Astrocyte of the hippocampus (primary cell): ENCODE data around the gene ANGEL2.

ENCODE experiments used
- DNase-seq: peaks from one replicate; pipeline ENCODE4 v3.0.0; 2011; ENCODE audit warnings: low read depth, low spot score

ANGEL2 gene

DNA sequence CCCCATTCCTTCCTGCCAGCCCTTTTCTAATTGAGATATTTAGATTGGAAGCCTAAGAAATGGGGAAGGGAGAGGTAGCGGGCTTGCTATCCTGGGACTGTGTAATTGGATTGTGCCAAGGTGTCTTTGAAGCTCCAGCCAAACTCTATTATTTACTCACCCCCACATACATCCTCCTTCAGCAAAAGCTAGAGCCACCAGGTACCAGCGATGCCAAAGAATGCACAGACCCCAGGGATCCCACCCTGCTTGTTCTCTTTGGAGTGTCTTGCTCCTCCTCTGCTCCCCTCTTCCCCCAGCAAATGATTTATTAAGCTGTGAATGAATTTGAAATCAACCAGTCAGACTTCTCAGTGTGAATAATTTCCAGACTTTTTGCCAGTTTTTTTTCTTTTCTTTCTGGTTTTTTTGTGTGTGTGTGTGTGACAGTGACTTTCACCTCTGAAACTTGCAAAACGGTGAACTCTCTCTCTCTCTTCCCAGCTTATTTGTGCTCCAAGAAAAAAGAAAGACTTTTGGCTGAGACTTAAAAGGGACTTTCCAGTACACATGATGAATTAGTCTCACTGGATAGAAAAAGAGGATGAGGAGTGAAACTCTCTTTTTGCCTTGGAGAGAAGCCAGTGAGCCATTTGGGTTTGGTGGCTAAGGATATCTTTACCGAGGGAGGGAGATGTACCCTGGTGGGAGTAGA is 63.6 kb downstream of the ANGEL2 start:
- peak; percentile 17 for DNase-seq

DNA sequence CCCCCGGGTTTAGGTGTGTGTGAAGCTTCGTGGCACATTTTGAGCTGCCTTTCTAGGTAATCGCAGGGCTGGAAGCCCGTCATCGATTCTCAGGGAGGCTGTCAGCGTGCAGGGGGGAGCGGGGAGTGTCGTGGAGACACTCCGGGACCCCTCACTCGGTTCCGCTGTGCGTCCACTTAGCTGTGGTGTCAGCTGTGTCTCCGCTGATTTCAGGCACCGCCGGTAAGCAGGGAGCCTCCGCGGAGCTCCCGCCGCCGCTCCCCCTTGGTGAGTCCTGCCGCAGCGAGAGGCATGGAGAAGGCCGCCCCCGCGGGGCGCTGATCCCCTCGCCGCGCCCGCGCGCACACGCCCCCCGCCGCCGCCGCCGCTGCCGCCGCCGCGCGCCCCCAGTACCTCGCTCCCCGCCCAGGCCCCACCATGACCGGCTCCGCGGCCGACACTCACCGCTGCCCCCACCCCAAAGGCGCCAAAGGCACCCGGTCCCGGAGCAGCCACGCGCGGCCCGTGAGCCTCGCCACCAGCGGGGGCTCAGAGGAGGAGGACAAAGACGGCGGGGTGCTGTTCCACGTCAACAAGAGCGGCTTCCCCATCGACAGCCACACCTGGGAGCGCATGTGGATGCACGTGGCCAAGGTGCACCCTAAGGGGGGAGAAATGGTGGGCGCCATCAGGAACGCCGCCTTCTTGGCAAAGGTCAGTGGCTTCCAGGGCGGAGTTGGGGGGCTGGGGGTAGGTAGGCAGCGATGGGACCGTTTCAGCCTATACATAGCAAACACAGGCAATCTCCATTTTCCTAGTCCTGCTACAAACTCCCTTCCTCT is 64.3 kb downstream of the ANGEL2 start:
- peak; percentile 44 for DNase-seq

DNA sequence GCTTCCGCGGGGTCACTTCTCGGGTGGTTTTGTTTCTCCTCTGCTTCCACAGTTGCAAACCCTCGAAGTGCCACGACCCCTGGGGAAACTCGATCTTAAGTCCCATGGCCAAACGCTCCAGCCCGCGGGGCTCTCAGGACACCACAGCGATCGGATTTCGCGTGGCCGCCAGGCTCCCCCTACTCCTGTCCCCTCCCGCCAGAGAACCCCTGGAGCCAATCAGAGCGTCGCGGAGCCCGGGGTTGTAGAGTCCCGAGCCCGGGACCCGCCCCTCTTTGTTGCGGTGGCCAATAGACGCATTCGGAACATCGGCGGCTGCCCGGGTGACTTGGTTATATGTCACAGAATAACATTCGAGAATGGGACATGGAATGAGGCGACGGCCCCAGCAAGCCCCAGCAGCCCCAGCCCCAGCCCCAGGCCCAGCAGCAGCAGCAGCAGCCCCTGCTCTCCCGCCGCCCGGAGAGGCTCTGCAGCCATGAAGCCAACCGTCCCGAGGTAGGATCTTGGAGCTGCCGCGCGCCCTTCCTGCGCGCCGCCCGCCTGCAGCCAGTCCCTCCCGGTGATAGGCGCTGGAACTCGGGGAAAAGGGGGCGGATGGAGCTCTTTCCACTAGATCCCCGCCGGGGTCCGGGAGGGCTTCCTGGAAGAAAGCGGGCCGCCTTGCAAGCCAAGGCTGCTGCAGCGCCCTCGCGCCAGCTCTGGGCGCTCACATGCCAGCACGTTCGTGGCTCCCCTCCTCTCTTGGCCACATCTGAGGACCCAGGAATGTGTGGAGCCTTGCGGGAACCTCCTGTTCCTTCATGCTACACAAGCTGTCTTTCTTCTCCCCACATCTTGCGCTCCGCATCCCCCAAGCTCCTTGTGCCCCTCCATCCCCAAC is 65.2 kb downstream of the ANGEL2 start, which contains the start of gene VASH2:
Gene VASH2 (plus strand): TSS at position 299 of the 883 bp plus-strand sequence. CDS start 1,002 bp downstream, outside the sequence.
- peak; percentile 93 for DNase-seq

DNA sequence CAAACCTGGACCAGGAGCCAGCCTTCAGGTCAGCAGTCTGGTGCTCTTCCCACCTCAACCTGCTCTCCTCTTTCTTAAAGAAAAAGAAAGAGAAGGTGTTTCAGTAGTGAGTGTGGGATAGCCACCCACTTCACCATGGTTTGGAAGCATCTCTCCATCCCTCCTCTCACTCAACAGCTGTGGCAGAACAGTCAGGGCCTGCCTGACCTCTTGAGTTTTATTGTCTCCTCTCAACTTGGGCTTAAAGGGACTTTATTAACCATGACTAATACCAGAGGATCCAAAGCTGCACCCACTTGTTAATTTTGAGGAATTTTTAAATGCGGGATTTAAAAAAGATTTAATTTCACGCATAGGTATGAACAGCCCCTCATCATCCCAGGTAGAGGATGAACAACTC is 65.9 kb downstream of the ANGEL2 start:
- no peak for DNase-seq

DNA sequence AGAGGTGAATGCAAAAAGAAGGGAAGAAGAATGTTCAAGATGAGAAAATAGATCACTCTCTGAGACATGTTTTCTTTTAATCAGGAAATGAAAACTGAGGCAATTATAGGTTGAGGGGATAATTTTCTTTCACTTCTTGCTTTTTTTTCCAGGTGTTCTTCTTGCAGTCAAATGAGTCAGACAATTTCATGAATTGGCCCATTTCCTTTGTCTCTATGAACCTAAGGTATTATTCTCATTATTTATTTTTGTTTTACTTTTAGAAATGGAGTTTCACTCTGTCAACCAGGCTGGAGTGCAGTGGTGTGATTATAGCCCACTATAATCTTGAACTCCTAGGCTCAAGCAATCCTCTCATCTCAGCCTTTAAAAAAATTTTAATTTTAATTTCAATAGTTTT is 68.8 kb downstream of the ANGEL2 start:
- no peak for DNase-seq

DNA sequence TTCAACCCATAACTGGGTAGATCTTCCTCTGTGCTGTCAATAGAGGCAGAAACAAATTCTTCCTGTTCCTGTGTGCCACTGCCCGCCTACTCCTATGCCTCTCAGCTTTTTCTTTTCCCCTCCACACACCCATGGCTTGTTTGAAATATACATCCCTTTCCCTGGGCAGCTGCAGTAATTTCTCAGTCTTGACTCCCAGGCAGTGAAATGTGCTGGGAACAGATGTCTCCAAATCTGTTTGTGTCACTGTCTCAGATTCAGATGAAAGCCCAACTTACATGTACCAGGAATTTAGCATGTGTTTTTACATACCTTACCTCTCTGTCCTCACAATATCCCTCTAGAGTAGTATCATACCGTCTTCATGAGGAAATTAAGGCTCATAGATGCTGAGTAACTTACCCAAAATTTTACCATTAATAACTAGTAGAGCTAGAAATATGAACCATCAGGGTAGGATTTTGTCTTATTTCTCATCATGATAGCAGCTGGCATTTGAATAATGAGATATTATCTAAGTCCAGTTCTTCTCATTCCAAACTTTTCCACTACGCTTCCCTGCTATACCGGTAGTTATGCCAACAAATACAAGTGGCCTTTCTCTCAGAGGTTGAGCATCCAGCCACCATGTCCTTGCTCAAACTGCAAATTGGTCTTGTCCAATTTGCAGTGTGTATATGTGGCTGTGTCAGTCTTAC is 70.1 kb downstream of the ANGEL2 start:
- DNase-seq, result no peak

DNA sequence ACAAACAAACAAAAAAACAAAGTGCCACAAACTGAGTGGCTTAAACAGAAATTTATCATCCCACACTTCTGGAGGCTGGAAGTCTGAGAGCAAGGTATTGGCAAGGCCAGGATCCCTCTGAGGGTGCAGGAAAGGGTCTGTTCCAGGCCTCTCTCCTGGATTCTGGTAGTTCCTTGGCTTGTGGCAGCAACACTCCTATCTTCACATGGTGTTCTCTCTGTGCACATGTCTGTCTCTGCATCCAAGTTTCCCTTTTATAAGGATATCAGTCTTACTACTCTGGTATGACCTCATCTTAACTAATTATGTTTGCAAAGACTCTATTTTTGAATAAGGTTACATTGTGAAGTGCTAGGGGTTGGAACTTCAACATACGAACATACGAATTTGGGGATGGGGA is 70.6 kb downstream of the ANGEL2 start:
- DNase-seq, result no peak

DNA sequence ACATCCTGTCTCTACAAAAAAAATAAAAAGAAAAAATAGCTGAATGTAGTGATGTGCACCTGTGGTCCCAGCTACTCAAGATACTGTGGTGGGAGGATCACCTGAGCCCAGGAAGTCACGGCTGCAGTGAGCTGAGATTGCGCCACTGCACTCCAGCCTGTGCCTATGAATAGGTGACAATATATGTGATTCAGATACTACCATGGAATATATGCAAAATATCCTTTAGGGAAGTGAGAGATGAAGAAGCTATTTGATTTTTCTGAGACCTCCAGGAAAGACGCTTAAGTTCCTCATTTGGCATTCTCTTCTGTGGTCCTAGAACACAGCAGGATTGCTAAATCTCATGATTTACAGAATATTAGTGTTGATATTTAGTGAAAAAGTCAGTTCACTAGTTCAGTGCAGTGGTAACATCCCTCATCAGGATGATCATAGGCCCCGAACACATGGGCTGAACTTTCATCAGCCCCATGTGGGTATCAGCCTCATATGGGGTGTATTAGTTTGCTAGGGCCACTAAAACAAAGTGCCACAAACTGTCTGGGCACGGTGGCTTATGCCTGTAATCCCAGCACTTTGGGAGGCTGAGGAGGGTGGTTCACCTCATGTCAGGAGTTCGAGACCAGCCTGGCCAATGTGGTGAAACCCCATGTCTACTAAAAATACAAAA is 71.3 kb downstream of the ANGEL2 start:
- DNase-seq, result no peak

DNA sequence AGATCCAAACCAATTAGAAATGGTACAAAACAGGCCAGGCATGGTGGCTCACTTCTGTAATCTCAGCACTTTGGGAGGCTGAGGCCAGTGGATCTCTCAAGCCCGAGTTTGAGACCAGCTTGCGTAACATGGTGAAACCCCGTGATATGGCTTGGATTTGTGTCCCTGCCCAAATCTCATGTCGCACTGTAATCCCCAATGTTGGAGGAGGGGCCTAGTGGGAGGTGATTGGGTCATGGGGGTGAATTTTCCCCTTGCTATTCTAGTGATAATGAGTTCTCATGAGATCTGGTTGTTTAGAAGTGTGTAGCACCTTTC is 72.3 kb downstream of the ANGEL2 start:
- DNase-seq, result no peak

DNA sequence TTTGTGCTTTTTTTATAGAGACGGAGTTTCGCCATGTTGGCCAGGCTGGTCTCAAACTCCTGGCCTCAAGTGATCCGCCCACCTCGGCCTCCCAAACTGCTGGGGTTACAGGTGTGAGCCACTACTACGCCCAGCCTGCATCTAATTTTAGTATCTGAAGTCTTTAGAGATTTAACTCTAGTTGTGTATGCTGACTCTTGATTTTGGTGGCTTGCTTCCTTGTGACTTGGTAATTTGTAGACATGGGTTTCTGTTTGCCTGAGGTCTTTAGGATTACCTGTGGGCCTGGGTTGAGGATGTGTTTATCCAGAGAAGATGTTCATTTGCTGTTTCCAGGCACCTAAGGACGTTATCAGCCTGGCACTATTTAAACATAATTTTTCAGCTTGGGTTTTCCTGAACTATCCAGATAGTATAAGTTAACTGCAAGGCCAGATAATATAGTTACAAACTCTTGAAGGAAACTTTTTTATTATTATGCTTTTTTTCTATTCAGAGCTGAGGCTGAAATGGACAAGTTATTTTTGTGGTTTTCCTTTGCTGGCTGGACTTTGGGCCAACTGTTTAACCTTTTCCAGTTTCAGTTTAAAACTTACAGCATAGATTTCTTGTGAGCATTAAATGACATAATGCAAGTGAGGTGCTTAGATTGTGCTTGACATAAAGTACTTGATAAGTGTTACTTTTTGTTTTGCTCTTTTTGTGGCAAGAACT is 72.8 kb downstream of the ANGEL2 start:
- DNase-seq, result no peak
